Measurements from ENCODE around the gene AFMID. TPM values are rescaled to one million over a fixed set of nuclear protein-coding genes. Genes with fewer than 3 reads are reported as not detected.
A peak's percentile ranks its signal among the peaks of the same experiment; 100 is the strongest.
"Not testable (repeated sequence)": the region's sequence is repeated elsewhere in the genome, so short reads cannot be mapped to it uniquely, and the experiment has no call there.

The AFMID gene
- total RNA-seq, 1 experiment from 2014 or later: 15.6 TPM

DNA sequence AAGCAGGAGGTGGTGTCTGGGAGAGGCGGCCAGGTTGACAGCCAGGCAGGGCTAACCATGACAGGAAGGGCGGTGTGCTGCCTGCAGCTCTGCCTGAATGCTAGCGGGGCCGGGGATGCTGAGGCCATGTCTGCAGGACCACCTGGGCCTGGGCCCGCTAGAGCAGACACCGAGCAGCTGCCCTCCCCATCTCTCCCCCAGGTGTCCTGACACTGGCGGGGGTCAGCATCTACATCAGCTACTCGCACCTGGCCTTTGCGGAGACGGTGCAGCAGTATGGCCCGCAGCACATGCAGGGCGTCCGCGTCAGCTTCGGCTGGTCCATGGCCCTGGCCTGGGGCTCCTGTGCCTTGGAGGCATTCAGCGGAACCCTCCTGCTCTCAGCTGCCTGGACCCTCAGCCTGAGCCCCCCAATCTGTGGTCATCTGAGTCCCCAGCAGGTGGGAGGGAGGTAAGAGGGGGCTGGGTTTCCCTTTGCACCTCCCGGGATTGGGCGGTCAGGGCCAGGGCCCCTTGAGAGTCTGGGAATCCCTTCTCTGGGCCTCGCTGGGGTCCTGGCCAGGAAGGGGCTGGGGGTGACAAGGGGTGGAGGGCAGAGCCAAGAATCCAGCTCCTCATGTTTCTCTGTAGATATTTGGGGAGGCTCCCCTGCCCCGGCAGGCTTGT, 51.8 kb downstream of the AFMID start:
- DNase-seq (ENCODE audit: low spot score): no peak

DNA sequence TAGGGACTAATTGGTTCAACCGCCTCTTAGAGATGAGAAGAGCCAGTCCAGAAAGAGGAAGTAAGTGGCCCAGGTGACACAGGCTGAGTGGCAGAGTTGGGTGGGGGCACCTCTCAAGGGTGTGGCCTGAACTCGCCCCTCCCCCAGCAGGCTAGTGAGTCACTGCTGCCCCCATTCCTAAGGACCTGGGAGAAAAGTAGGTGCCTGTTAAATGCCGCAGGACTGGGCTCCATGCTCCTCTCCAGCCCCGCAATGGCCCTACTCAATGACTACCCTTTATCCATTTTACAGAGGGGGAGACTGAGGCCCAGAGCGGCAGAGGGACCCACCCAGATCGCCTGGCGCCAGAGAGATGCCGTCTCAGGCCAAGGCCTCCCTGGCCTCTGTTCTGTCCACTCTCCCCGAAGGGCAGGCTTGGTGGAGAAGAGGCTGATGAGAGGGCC, 52.3 kb downstream of the AFMID start:
- DNase-seq (ENCODE audit: low spot score): no peak

DNA sequence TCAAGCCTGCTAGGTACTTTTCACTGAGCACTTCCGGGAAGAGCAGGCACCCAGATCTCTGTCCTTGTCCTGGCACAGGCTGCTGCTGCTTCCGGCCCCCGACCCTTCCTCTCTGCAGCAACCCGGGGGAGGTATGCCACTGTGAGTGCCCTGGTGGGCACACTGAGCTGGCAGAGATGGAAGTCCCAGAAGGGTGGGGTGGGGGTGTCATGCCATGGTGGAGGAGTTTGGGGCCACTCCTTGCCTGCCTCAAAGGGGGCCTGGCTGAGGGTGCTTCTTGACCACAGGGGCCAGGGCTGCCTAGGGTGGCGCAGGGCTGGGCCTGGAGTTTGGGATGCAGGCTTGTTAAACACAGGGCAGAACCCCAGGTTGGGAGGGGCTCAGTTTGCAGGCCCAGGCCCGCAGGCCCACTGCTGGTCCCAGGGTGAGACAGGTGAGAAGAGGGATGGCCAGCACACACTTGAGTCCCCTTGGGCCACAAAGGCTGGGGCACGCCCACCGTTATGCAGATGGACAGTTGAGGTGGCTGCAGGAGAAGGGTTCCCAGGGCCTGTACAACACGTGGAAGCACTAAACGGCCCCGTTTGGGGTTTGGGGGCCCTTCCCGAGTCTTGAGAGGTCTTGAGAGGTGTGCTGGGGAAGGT, 53.0 kb downstream of the AFMID start:
- DNase-seq (ENCODE audit: low spot score): no peak

DNA sequence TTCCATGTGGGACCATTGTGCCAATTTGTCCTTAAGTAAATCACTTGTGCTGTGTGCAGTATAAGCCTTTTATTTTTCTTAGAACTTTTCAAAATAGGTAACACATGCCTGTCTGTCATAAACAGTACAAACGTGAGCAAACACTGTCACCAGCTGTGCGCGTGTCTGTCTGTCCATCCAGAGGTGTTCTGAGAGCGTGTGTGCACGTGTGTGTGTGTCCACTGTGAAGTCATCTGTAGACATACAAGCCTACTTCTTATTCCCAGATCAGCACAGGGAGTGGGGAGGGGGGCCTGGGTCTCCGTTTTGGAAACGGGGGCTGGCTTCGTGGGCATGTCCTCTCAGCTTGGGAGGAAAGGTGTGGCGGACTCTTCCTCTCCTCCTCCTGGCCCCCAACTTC, 53.7 kb downstream of the AFMID start:
- DNase-seq (ENCODE audit: low spot score): no peak

DNA sequence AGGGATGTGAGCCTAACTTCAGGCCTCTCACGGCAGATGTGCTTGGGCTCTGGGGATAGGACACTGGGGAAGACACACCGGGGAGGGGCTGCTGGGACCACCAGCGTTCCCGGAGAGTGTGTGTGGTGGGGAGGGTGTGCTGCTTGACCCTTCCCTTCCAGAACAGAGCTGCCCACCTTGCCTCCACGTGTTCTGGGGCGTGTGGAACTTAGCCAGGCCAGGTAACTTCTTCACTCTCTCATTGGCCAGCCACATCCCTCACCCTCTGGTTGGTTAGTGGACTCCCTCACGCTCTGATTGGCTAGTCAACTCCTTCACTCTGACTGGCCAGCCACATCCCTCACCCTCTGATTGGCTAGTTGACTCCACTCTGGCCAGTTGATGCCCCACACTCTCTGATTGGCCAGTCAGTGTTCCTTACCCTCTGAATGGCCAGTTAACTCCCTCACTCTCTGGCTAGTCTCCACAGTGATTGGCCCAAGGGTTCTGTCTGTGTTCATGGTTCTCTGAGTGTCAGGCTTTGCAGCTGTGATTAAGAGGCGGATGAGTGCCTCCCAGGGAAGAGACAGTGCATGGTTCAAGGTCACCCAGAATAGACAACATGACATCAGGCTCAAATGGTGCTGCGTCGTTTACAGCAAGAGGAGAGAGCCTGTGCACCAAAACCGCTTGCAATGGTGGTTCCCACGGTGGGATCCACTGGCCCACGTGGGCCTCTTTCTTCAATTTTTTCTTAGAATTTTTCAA, 54.3 kb downstream of the AFMID start:
- DNase-seq (ENCODE audit: low spot score): peak; percentile 85

DNA sequence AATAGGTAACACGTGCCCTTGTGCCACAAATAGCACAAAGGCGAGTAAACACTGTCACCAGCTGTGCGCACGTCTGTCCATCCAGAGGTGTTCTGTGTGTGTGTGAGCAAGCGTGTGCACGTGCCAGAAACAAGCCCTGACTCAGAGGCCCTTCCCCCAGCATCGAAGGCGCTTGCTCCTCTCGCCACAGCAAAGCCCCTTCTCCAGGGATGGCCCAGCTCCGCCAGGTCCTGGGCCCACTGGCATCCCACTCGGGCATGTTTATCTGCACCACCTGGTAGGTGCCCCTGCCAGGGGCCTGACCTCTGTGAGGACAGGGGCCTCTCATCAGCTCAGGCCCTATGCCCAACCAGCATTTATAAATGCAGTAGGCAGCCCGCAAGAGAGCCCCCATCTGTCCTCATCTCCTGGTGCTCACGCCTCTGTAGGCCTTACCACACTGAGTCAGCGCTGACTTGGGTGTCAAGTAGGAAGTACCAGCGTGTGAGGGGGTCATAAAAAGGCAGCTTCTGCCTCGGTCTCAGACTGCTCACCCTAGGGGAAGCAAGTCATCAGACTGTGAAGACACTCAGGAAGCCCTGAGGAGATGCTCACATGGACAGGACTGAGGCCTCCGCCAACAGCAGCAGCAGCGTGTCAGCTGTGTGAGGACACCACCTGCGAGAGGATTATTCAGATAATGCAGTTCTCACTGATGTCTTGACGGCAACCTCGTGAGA, 55.0 kb downstream of the AFMID start:
- DNase-seq (ENCODE audit: low spot score): peak; percentile 46

DNA sequence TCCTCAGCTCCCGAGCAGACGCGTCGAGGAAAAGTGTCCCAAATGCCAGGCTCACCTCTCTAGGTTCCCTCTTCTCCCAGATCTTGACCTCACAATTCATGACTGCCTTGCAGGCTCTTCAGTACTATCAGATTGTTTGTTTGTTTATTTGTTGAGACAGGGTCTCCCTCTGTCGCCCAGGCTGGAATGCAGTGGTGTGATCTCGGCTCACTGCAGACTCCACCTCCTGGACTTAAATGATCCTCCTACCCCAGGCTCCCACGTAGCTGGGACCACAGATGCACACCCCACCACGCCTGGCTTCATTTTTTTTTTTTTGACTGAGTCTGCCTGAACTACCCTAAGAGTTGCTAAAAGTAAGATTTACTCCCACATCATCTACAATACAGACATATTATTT, 60.1 kb downstream of the AFMID start:
- DNase-seq (ENCODE audit: low spot score): no peak

DNA sequence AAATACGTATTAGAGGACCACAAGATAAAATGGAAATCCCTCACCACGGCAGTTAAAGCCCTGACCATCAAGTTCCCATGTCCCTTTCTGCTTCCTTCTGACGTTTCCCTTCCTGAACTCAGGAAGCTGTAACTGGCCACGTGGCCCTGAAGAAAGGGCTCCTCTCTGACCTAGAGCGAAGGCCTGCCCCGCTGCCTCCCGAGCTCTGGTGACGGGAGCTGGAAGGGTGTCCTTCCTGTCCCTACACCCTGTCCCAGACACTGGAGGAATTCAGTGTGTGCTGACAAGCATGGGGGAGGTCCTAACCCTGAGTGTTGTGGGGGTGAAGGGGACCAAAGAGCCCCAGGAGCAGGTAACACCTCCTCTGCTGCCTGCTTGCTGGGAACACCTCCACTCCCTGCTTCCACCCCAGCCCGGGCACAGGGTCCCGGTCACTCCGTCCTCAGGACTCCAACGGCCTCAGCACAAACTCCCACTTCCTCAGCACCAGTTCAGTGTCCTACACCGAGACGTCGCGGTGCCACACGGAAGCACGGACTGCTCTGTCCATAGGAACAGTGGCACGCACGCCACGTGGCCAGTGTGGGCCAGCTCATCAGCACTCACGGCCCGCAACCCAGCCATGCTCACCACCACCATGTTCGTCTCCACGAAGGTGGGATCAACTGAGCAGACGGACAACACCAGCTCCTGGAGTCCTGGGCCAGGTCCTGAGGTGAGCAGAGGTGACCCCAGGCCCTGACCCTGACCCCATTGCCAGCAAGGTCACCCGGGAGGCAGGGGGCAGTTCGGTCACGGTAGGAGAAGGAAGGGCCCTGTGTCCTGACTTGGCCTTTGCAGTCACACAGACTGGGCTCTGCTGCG, 61.1 kb downstream of the AFMID start:
- DNase-seq (ENCODE audit: low spot score): no peak

DNA sequence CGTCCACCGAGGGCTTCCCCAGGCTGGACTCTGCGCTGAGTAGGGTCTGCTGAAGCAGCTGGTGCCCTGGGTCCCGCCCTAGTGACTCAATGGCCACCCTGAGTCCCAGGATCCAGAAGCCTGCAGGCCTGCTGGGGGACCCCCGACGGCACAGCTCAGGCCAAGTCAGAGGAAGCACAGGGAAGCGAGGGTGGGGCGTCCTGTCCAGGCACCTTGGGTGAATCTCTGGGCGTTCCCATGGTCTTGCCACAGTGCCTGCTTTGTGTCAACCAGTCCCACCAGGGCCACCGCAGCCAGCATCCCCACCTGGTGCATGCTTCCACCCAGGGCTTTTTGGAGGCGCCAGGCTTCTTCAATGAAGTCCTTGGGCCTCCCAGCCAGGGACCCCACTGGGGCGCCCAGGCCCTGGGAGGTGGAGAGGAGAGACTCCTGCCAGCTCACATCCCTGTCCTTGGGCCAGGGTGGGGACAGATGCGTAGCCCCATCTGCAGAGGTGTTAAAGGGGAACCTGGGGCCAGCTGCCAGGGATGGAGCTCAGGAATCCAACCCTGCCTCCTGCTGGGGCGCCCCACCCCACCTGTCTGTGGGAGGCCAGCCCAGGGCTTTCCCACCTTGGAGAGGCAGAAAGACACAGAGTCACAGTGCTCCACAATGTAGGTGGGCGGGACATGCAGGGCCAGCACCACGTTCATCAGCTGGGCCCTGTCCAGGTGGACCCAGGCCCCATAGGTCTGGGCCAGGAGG, 62.1 kb downstream of the AFMID start:
- DNase-seq (ENCODE audit: low spot score): no peak

DNA sequence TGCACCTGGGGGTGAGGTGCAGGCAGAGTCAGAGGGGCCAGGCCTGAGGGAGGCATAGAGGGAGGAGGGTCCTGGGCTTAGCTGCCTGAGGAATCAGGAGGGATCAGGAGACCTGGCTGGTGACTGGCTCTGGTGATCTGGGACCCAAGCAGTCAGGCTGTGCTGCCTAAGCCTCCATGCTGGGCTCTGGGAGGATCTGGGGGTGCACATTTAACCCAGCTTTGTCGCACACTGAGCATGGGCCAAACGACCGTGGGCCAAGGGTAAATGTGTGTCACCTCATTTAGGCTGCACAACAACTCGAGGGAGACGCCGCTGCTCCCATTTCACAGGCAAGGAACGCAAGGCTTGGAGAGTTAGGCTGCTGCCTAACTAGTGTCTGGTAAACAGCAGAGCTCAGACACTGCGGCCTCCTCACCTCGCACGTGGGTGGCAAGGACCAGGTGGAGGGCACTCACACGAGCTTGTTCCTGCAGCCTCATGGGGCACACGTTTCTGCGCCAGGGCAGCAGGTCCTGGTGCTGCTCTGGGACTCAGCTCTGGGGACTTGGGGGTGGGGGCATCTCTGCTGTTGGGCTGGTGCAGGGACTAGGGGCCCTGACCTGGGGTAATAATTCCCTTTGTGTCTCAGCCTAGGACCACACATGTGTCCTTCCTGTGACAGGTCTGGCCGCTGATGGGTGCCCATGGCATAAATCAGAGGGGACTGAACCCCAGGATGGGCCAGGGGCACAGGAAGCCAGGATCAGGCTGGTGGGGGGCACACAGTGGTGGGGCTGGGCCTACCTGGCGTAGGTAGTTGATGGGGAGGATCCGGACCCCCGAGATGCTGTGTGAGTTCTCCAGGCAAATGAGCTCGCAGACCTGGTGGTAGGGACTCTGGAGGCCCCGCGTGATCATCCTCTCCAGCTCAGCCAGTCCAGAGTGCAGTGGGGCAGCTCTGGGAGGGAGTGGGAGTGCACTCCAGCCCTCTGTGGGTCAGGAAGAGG, 63.0 kb downstream of the AFMID start:
- no peak for DNase-seq (ENCODE audit: low spot score)

DNA sequence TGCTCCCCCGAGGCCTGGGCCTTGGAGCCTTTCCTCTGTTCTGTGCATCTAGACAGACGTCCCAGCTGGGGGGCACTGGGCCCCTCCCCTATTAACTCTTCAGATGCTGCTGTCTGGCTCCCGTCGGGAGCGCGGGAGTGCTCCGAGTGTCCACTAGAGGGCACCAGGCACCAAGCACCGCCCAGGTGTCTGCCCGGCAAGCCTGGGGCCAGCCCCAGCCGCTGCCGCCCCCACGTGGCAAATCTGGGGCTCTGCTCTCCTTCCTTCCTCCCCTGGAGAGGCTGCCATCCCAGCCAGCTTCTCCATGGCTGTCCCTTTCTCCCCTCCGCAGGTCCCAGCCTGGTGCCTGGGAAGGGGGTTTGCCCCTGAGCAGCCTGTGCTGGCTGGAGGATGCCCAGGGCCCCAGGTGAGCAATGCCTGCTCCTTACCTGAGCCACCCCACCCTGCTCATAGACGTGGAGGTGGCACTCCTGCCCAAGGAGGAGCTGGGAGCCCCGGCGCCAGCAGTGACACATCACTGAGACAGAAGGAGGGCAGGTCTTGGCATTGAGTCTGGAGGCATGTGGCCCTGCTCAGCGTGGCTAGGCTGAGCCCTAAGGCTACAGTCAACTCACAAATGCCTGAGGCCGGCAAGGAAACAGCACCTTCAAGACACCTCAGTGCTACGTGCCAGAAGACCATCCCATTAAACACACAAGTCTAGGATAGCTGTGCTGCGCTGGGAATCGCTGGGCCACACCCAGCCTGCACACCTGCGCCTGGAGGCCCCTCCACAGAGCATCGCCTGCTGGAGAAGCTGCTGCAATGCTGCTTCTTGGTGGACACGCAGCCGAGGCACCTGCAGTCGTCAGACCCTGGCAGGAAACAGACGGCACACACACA, 64.0 kb downstream of the AFMID start:
- DNase-seq (ENCODE audit: low spot score): peak; percentile 84

DNA sequence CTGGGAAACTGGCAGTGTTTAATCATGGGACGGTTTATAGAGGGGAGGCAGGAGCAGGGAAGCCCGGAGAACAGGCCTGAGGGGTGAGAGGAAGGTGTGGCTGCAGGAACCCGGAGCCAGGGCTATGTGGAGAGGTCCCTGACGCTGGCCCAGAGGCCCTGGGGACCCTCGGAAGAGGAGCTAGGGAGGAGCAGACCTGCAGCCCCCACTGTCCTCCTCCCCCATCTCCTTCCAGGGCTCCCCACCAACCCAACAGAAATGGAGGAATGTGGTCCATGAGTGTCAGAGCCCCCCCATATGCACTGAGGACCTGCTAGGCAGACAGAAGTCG, 64.6 kb downstream of the AFMID start:
- no peak for DNase-seq (ENCODE audit: low spot score)

DNA sequence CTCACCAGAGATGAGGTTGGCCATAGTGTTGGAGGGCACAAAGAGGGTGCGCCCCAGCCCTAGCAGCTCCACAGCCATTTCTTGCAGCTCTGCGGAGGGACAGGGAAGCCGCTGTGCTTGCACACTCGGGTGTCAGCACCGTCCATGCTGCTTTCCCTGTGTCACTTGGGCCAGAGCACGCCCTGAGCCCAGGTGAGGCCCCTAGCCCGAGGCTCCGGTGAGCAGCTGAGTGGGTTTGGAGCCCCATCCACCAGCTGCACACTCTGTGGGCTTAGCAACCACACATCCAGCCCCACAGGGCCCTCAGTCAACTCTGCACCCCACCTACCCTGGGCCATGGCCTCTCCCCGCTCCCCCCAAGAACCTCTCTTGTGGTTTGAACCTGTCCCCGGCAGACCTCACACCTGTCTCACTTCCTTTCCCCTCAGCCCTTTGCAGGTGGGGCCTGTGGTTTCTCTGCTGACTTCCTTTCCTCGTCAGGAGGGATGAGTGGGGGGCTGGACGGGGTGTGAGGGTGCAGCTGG, 65.0 kb downstream of the AFMID start:
- DNase-seq (ENCODE audit: low spot score): no peak

DNA sequence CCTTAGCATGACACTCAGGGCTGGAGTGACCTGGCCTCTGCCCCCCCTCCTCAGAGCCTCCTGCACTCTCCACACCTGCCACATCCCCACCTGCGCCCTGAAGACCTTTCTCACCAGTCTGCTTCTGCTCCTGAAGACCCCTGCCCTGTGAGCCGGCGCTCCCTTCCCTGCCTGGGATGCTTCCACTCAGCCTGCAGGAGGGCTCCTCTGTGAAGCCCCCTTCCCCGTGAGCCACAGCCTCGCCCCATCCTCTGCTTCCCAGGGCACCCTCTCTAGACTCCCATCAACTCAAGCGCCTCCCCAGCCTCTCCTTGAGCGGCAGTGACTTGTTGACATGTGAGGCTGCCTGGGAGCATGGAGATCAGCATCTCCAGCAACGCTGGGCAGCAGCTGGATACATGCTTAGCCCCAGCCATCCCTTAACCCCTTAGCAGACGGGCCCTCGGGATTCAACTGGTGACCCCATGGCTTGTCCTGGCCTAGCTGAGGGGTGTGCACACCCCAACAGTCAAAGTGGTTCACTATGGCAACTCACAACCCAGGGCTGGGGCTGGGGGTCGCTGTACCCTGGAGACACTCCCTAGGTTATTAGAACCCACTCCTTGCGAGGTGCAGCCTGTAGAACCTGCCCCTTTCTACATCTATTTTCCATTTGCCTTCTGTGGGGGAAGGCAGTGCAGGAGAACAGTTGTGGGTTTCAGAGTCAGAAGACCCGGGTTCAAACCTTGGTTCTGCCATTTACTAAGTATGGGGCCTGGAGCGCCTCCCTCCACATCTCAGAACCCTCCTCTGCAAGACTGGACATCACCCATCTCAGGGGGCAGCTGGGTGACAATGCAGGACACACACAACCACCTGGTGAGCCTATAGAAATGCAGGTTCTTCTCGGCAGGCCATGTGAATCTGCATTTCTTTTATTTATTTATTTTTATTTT, 65.8 kb downstream of the AFMID start:
- DNase-seq (ENCODE audit: low spot score): no peak

DNA sequence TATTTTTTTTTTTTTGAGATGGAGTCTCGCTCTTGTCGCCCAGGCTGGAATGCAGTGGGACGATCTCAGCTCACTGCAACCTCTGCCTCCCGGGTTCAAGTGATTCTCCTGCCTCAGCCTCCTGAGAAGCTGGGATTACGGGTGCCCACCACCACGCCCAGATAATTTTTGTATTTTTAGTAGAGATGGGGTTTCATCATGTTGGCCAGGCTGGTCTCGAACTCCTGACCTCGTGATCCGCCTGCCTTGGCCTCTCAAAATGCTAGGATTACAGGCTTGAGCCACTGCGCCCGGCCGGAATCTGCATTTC, 66.4 kb downstream of the AFMID start:
- not testable (repeated sequence) for DNase-seq (ENCODE audit: low spot score)

DNA sequence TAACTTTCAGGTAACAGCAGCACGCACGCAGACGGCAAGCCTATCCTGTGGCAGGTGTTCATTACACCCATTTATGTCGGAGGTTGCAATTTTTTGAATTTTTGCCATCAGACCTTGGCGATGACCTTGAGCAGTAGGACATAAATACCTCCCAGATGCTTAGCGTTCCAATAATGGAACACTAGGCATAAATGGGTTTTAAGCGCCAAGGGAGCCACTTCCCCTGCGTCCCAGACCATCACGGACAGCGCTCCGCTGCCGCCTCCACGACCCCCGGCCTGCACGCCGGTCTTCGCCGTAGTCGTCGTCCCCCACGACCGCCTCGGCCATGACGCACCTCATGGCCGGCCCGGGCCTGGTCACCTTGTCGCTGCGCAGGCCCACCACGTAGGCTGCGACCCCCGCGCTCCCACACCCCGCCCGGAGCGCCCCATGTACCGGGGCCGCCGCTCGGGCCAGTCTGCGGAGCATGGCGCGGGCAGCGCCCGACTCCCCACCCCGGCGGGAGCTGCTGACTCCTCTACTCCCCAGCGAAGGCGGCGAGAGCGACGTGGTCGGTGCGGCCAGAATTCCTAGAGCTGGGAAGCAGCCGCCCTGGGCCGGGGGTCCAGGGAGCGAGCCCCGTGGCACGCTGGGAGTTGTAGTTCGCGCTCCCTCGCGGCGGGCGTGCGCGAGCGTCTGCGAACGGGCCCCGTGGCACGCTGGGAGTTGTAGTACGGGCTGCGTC, 66.9 kb downstream of the AFMID start:
- peak; percentile 59 for DNase-seq (ENCODE audit: low spot score)

All from A172 (cell line).